Osteoblast (primary cell): ENCODE data around the gene ACAN. TPM values are rescaled to one million over a fixed set of nuclear protein-coding genes. Genes with fewer than 3 reads are reported as not detected.
A peak's percentile ranks its signal among the peaks of the same experiment; 100 is the strongest.

ENCODE experiments used
- DNase-seq: peaks from one replicate; pipeline ENCODE4 v3.0.0; 2011; ENCODE audit warnings: low spot score, mixed read lengths; ENCODE audit not compliant: insufficient read length; ENCODE audit errors: missing footprints
- H2AFZ ChIP-seq: 2 replicates; pipeline ENCODE4 v1.6.0; 2011; ENCODE audit warnings: mild to moderate bottlenecking, low read length
- H3K27ac ChIP-seq: 2 replicates; pipeline ENCODE4 v1.5.1; 2011; ENCODE audit warnings: mild to moderate bottlenecking, low read depth, low read length, moderate library complexity
- H3K27me3 ChIP-seq: 2 replicates; pipeline ENCODE4 v1.6.0; 2012; ENCODE audit warnings: mild to moderate bottlenecking, control low read depth, inconsistent platforms, low read length, moderate library complexity; ENCODE audit not compliant: insufficient read depth
- H3K36me3 ChIP-seq: 2 replicates; pipeline ENCODE4 v1.5.1; 2011; ENCODE audit warnings: mild to moderate bottlenecking, low read length, control low read depth, moderate library complexity; ENCODE audit not compliant: insufficient read depth
- H3K4me1 ChIP-seq: 2 replicates; pipeline ENCODE4 v1.5.1; 2011; ENCODE audit warnings: mild to moderate bottlenecking, low read length, control low read depth, moderate library complexity; ENCODE audit not compliant: insufficient read depth
- H3K4me2 ChIP-seq: 2 replicates; pipeline ENCODE4 v1.6.0; 2011; ENCODE audit warnings: mild to moderate bottlenecking, low read length; ENCODE audit not compliant: insufficient read depth
- H3K4me3 ChIP-seq: fragments of 200-600 bp; sonication (generic); 3 replicates; pipeline ENCODE4 v1.5.1; 2012; ENCODE audit warnings: mild to moderate bottlenecking, low read length, inconsistent platforms; ENCODE audit not compliant: insufficient read depth
- H3K79me2 ChIP-seq: 2 replicates; pipeline ENCODE4 v1.6.0; 2012; ENCODE audit warnings: mild to moderate bottlenecking, low read length, control low read depth, inconsistent platforms; ENCODE audit not compliant: insufficient read depth
- H3K9me3 ChIP-seq: 2 replicates; pipeline ENCODE4 v1.5.1; 2011; ENCODE audit warnings: low read depth, low read length, control low read depth
- H4K20me1 ChIP-seq: 2 replicates; pipeline ENCODE4 v1.6.0; 2012; ENCODE audit warnings: mild to moderate bottlenecking, low read length, control low read depth; ENCODE audit not compliant: insufficient read depth
- total RNA-seq: library from RNA; depleted of rRNA; stranded (reverse); fragments of >200 nt; gene quantifications from 2 replicates; pipeline ENCODE4 v1.2.3, GENCODE V29; 2012
- TF ChIP-seq, protein P1 (sequence below): IDR thresholded peaks from 2 replicates; pipeline ENCODE4 v1.5.1; 2011; ENCODE audit warnings: mild to moderate bottlenecking, low read depth, low read length, moderate library complexity; ENCODE audit errors: extremely low read depth

The ACAN gene
- total RNA-seq, 1 donor: 12.7 TPM

DNA sequence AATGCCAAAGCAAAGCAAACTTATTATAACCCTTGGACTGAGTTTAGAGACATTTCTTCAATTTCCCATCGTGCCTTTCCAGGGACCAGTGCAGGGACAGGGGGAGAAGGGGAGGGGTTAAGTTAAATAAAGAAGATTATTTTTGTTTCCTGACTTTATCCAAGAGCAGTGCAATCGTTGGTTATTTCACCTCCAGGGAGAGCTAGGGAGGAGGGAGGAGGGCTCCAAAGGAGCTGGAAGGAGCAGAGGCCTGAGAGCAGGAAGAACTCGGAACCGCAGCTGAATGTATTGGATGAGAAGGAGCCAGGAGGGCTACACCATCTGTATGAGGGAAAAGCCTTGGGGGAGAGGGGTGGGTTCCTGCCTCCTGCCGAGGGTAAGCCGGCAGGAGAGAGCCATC, 71.4 kb downstream of the ACAN start:
- no peak for DNase-seq
- Histone ChIP-seq H2AFZ (no peak overlapping the region), H3K9me3 (no peaks in the 10 kb centered on the region), H3K36me3 (peaks cover 22% of the 10 kb centered on the region), H3K4me2 (peak overlapping the region; percentile 39), H3K4me1 (peaks cover 4% of the 10 kb centered on the region), H3K27me3 (peaks cover 32% of the 10 kb centered on the region), H3K4me3 (no peak overlapping the region), H3K27ac (no peak overlapping the region), H3K79me2 (no peaks in the 10 kb centered on the region), H4K20me1 (peaks cover 14% of the 10 kb centered on the region)
- TF ChIP-seq, protein P1, sequence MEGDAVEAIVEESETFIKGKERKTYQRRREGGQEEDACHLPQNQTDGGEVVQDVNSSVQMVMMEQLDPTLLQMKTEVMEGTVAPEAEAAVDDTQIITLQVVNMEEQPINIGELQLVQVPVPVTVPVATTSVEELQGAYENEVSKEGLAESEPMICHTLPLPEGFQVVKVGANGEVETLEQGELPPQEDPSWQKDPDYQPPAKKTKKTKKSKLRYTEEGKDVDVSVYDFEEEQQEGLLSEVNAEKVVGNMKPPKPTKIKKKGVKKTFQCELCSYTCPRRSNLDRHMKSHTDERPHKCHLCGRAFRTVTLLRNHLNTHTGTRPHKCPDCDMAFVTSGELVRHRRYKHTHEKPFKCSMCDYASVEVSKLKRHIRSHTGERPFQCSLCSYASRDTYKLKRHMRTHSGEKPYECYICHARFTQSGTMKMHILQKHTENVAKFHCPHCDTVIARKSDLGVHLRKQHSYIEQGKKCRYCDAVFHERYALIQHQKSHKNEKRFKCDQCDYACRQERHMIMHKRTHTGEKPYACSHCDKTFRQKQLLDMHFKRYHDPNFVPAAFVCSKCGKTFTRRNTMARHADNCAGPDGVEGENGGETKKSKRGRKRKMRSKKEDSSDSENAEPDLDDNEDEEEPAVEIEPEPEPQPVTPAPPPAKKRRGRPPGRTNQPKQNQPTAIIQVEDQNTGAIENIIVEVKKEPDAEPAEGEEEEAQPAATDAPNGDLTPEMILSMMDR: no peak

GRCh38 chr15:88876573-88876972, 73.3 kb downstream of the ACAN start:
- Histone ChIP-seq H3K36me3 (peaks cover 41% of the 10 kb centered on the region), H2AFZ (no peak overlapping the region), H3K27ac (no peak overlapping the region)

GRCh38 chr15:88877415-88877814, 74.2 kb downstream of the ACAN start:
- Histone ChIP-seq H2AFZ (no peak overlapping the region), H3K4me1 (peaks cover 11% of the 10 kb centered on the region), H3K27me3 (peaks cover 18% of the 10 kb centered on the region), H3K9me3 (no peaks in the 10 kb centered on the region), H3K27ac (no peak overlapping the region), H4K20me1 (peaks cover 14% of the 10 kb centered on the region), H3K79me2 (no peaks in the 10 kb centered on the region), H3K4me3 (no peak overlapping the region), H3K36me3 (peaks cover 43% of the 10 kb centered on the region), H3K4me2 (no peak overlapping the region)
- DNase-seq: no peak
- TF ChIP-seq, protein P1: no peak

More at GRCh38 chr15:88876573-88876972, 73.3 kb downstream of the ACAN start:
- Histone ChIP-seq H3K27me3 (peaks cover 24% of the 10 kb centered on the region), H3K9me3 (no peaks in the 10 kb centered on the region), H4K20me1 (peaks cover 14% of the 10 kb centered on the region), H3K4me1 (peaks cover 4% of the 10 kb centered on the region), H3K79me2 (no peaks in the 10 kb centered on the region), H3K4me2 (no peak overlapping the region), H3K4me3 (no peak overlapping the region)
- TF ChIP-seq, protein P1: no peak
- no peak for DNase-seq

GRCh38 chr15:88877906-88878305, 74.7 kb downstream of the ACAN start:
- Histone ChIP-seq H3K4me3 (no peak overlapping the region), H3K27ac (no peak overlapping the region), H2AFZ (no peak overlapping the region), H3K4me1 (peaks cover 16% of the 10 kb centered on the region), H4K20me1 (peaks cover 14% of the 10 kb centered on the region), H3K79me2 (no peaks in the 10 kb centered on the region), H3K27me3 (peaks cover 13% of the 10 kb centered on the region), H3K36me3 (peaks cover 43% of the 10 kb centered on the region), H3K9me3 (no peaks in the 10 kb centered on the region), H3K4me2 (no peak overlapping the region)
- TF ChIP-seq, protein P1: no peak
- DNase-seq: no peak
